DOHH2 (cell line): ENCODE results near the gene CACNA1B.

ENCODE experiments used
- H3F3A ChIP-seq: fragments of 200-600 bp; sonication (generic), shearing (Covaris generic); 2 replicates; pipeline ENCODE4 v1.6.0; 2016; ENCODE audit warnings: antibody characterized with exemption, mild to moderate bottlenecking; ENCODE audit not compliant: control insufficient read depth, insufficient read depth
- H3K27ac ChIP-seq: fragments of 200-600 bp; sonication (generic); 2 replicates; pipeline ENCODE4 v1.5.1; 2014; ENCODE audit warnings: low read depth, mild to moderate bottlenecking, low read length, moderate library complexity
- H3K27me3 ChIP-seq: fragments of 200-600 bp; sonication (generic); 2 replicates; pipeline ENCODE4 v1.6.1; 2014; ENCODE audit warnings: mild to moderate bottlenecking, low read length, mixed read lengths; ENCODE audit not compliant: control insufficient read depth
- H3K36me3 ChIP-seq: fragments of 200-600 bp; sonication (generic); 2 replicates; pipeline ENCODE4 v1.6.1; 2014; ENCODE audit warnings: mild to moderate bottlenecking, low read length, moderate library complexity, mixed read lengths; ENCODE audit not compliant: control insufficient read depth
- H3K4me1 ChIP-seq: fragments of 200-600 bp; sonication (generic); 2 replicates; pipeline ENCODE4 v1.6.1; 2014; ENCODE audit warnings: mild to moderate bottlenecking, low read length, mixed read lengths; ENCODE audit not compliant: control insufficient read depth
- H3K4me2 ChIP-seq: fragments of 200-600 bp; sonication (generic); 2 replicates; pipeline ENCODE4 v1.6.0; 2014; ENCODE audit warnings: mild to moderate bottlenecking, low read length, moderate library complexity
- H3K4me3 ChIP-seq: fragments of 200-600 bp; sonication (generic); 2 replicates; pipeline ENCODE4 v1.5.1; 2014; ENCODE audit warnings: mild to moderate bottlenecking, low read length, mixed read lengths
- H3K79me2 ChIP-seq: fragments of 200-600 bp; sonication (generic); 2 replicates; pipeline ENCODE4 v1.6.1; 2014; ENCODE audit warnings: mild to moderate bottlenecking, low read length, mixed read lengths; ENCODE audit not compliant: control insufficient read depth
- H3K9me2 ChIP-seq: fragments of 200-600 bp; sonication (generic); replicated peaks from 2 replicates; pipeline ENCODE4 v1.6.1; 2014; ENCODE audit warnings: mild to moderate bottlenecking, low read length, mixed read lengths; ENCODE audit not compliant: control insufficient read depth
- H3K9me3 ChIP-seq: fragments of 200-600 bp; sonication (generic); 2 replicates; pipeline ENCODE4 v1.6.1; 2014; ENCODE audit warnings: antibody characterized with exemption, low read length, mixed read lengths; ENCODE audit not compliant: control insufficient read depth, insufficient read depth
- H4K20me1 ChIP-seq: fragments of 200-600 bp; sonication (generic); 2 replicates; pipeline ENCODE4 v1.6.0; 2014; ENCODE audit warnings: low read depth, mild to moderate bottlenecking, antibody characterized with exemption, low read length, moderate library complexity; ENCODE audit not compliant: control insufficient read depth, insufficient read depth
- CTCF ChIP-seq: fragments of 200-600 bp; sonication (generic); IDR thresholded peaks from one replicate; pipeline ENCODE4 v1.5.1; 2014; ENCODE audit warnings: antibody characterized with exemption, mild to moderate bottlenecking, low read depth, low read length; ENCODE audit not compliant: poor library complexity, severe bottlenecking
- EZH2phosphoT487 ChIP-seq: fragments of 200-600 bp; sonication (generic); IDR thresholded peaks from 2 replicates; pipeline ENCODE4 v1.6.1; 2017; ENCODE audit warnings: borderline replicate concordance, mild to moderate bottlenecking, antibody characterized with exemption, low read length, moderate library complexity, mixed read lengths

CACNA1B gene

GRCh38 chr9:137860361-137860760 is 17.2 kb upstream of the CACNA1B start:
- H4K20me1 ChIP-seq = no peaks in the 10 kb centered on the region
- H3K79me2 ChIP-seq = no peaks in the 10 kb centered on the region
- H3K27ac ChIP-seq = no peak overlapping the region
- H3K27me3 ChIP-seq = no peaks in the 10 kb centered on the region
- no peaks in the 10 kb centered on the region for H3K9me2 ChIP-seq
- no peak overlapping the region for H3K4me2 ChIP-seq
- no peaks in the 10 kb centered on the region for H3K36me3 ChIP-seq
- no peak for TF ChIP-seq EZH2phosphoT487
- TF ChIP-seq CTCF = no peak
- no peaks in the 10 kb centered on the region for H3K9me3 ChIP-seq
- H3F3A ChIP-seq = no peaks in the 10 kb centered on the region
- no peak overlapping the region for H3K4me3 ChIP-seq
- H3K4me1 ChIP-seq = no peaks in the 10 kb centered on the region

GRCh38 chr9:137865581-137866145 is 11.9 kb upstream of the CACNA1B start:
- no peaks in the 10 kb centered on the region for H3K36me3 ChIP-seq
- H3K4me1 ChIP-seq = no peaks in the 10 kb centered on the region
- no peaks in the 10 kb centered on the region for H3F3A ChIP-seq
- H3K9me2 ChIP-seq = no peaks in the 10 kb centered on the region
- H3K27ac ChIP-seq = no peak overlapping the region
- H3K4me2 ChIP-seq = no peak overlapping the region
- no peak for TF ChIP-seq CTCF
- TF ChIP-seq EZH2phosphoT487 = no peak
- no peak overlapping the region for H3K4me3 ChIP-seq
- no peaks in the 10 kb centered on the region for H3K79me2 ChIP-seq
- no peaks in the 10 kb centered on the region for H3K9me3 ChIP-seq
- H4K20me1 ChIP-seq = no peaks in the 10 kb centered on the region
- peaks cover 10% of the 10 kb centered on the region for H3K27me3 ChIP-seq

- no peak overlapping the region for H3K4me3 ChIP-seq
Observed at GRCh38 chr9:137866226-137867141, 11.1 kb upstream of the CACNA1B start.

More at GRCh38 chr9:137866226-137867141, 11.1 kb upstream of the CACNA1B start:
- no peak for TF ChIP-seq CTCF
- no peak for TF ChIP-seq EZH2phosphoT487
- no peaks in the 10 kb centered on the region for H4K20me1 ChIP-seq
- H3K27ac ChIP-seq = no peak overlapping the region
- no peak overlapping the region for H3K4me2 ChIP-seq
- H3K27me3 ChIP-seq = peaks cover 10% of the 10 kb centered on the region
- H3K4me1 ChIP-seq = no peaks in the 10 kb centered on the region
- H3K9me2 ChIP-seq = no peaks in the 10 kb centered on the region
- H3F3A ChIP-seq = no peaks in the 10 kb centered on the region
- H3K36me3 ChIP-seq = no peaks in the 10 kb centered on the region
- H3K9me3 ChIP-seq = no peaks in the 10 kb centered on the region
- H3K79me2 ChIP-seq = no peaks in the 10 kb centered on the region
